IMR-90 (cell line): ENCODE results near the gene ALAS1.

Source experiments
- CEBPB ChIP-seq: IDR thresholded peaks from 2 replicates; pipeline ENCODE4 v1.6.1; 2012; ENCODE audit warnings: low read depth, low read length, improper control_type of control experiment
- CTCF ChIP-seq: conservative IDR thresholded peaks from 2 replicates; pipeline ENCODE4 v1.5.1; 2012; ENCODE audit warnings: mild to moderate bottlenecking, low read depth, low read length, improper control_type of control experiment

GRCh38 chr3:52240059-52240885 lies 42.3 kb downstream of the ALAS1 start:
- TF ChIP-seq CTCF (no peak), CEBPB (peak; percentile 69)
